HPDE6-E6E7 (cell line): ENCODE results near the gene NHERF1.

Experiments
- DNase-seq: peaks from one replicate; pipeline ENCODE4 v3.0.0; 2011; ENCODE audit warnings: missing footprints; ENCODE audit errors: extremely low spot score

NHERF1 gene

GRCh38 chr17:74784125-74784810 lies 35.8 kb downstream of the NHERF1 start:
- no peak for DNase-seq

- DNase-seq, result no peak
Measured at GRCh38 chr17:74785096-74785980, 36.9 kb downstream of the NHERF1 start.

DNA sequence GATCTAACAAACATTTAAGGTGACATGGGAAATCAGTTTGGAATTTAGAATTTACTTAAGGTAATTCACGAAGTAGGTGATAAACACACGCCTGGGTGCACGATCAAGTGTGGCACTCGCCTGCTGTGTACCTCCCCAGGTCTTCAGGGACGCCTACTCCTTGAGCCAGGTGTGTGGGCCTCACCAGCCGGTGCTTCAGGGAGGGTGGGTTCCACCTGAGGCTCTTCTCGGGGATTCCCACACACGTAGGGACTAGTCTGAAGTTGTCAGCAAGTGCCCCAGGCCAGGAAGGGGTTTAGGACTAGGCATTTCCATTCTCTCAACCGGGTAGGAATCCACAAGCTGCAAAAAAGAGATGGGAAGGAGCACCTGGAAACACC lies 37.5 kb downstream of the NHERF1 start:
- DNase-seq, result no peak

GRCh38 chr17:74786431-74787055 lies 38.1 kb downstream of the NHERF1 start:
- no peak for DNase-seq

DNA sequence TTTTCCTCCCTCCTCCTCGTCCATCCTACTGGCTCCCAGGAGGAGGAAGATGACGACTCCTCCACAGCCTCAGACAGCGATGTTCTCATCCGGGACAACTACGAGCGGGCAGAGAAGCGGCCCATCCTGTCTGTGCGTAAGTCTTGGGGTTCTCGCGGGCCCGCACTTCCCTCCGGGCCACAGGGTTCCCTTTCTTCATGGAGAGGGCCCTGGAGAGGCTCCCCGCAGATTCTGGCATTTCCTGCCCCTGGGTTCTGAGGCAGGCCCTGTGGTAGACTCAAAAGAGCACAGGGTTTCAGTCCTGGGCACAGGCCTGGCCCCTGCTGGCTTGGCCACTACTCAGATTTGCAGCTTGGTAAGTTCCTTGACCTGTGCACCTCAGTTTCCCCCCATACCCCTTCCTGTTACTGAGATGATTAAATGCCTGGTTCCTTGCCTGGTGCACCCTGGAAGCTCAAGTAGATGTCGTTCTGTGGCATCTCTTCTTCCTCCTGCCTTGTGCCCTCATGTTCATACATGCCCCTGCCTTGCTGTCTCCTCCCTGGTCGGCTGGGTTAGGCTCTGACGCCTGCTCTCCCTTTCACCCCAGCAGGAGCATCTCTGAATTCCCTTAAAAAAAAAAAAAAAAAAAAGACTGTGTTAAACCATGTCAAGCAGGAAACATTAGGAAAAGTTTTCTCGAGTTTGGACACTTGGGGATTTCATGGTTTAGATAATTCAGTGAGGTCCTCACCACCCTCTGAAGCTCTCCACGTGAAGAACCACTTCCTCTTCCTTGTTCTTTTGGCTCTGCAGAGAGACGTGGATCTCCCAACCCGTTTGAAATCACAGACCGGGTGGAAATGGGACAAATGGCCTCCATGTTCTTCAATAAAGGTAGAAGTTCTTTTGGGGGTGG lies 42.0 kb downstream of the NHERF1 start:
- no peak for DNase-seq

- DNase-seq, result no peak
Measured at GRCh38 chr17:74792586-74793105, 44.2 kb downstream of the NHERF1 start.

GRCh38 chr17:74795327-74796020 lies 47.0 kb downstream of the NHERF1 start:
- no peak for DNase-seq

- DNase-seq, result no peak
Measured at GRCh38 chr17:74796211-74796610, 47.8 kb downstream of the NHERF1 start.

DNA sequence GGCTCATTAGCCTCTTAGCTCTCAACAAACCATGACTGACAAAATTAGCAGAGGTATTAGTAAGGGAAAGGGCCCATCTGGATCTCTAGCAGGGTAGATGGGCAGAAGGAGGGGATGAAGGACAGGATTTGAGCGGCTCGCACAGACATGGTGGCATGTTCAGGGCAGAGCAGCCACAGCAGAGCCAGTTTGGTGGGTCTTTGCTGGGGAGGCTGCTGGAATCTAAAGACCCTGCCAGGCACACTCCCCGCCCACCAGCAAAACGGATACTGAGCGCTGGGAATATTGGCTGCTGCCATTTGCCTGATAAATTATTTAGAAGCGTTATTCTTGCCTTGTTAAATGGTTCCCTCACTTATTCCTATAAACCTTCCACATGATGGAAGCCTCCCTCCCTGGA lies 48.4 kb downstream of the NHERF1 start:
- no peak for DNase-seq

DNA sequence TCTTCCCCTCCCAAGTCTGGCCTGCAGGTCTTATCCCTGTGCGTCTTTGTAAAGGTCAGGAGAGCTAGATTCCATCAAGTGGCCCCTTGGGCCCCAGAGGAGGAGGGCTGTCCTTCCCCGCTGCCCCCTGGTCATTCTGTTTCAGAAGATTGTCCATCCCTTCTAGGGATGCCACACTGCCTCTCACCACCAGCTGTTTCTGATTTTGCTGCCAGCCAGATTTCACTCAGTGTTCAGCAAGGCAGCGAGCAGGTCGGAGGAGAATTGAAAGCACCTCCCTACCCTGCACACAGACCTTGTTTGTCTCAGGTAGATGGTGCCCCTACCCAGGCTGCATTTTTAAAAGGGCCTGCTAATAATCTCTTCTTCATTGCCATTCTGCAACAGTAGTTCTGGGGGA lies 49.4 kb downstream of the NHERF1 start:
- no peak for DNase-seq

DNA sequence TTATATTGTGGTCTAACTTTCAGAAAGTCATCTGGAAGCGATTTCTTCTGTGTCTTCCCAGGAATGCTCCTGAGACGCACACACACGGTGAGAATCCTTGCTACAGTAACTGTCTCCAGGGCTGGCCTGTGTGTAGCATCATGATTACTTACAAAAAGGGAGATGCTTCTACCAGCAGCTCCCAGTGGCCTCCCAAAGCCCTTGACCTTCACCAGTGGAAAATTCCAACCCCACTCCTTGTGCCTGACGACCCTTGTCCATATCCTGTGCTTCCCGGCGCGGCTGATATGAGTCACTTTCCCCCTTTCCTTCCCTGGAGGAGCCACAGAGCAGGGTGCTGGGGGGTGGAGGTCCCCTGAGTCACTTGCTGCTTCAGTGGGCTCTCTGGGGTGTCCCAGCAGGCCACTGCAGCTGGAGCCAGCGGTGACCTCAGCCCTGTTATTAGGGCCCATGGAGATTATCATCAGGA lies 49.8 kb downstream of the NHERF1 start:
- no peak for DNase-seq

GRCh38 chr17:74799097-74799496 lies 50.7 kb downstream of the NHERF1 start:
- DNase-seq, result no peak

DNA sequence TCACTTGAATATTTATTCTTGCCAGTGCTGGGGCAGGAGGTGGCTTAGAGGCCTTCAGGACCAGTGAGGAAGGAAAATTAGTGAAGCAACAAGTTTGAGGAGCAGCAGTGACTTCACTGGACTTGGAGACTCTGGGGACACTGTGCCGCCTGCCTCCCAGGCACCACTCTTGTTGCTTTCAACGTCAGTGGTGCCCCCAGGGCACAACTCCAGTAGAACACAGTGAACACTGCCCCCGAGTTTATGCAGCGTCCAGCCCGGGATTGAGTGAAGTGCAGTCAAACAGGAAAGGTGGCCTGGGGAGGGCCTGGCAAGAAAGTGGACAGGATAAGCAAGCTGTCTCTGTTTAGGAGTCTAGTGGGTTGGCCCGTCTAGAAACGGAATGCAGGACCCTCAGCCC lies 52.1 kb downstream of the NHERF1 start:
- no peak for DNase-seq

- DNase-seq, result peak; percentile 40
Measured at GRCh38 chr17:74801896-74802295, 53.5 kb downstream of the NHERF1 start.

GRCh38 chr17:74803388-74803930 lies 55.0 kb downstream of the NHERF1 start:
- DNase-seq, result no peak

- no peak for DNase-seq
Measured at GRCh38 chr17:74803971-74804370, 55.5 kb downstream of the NHERF1 start.

DNA sequence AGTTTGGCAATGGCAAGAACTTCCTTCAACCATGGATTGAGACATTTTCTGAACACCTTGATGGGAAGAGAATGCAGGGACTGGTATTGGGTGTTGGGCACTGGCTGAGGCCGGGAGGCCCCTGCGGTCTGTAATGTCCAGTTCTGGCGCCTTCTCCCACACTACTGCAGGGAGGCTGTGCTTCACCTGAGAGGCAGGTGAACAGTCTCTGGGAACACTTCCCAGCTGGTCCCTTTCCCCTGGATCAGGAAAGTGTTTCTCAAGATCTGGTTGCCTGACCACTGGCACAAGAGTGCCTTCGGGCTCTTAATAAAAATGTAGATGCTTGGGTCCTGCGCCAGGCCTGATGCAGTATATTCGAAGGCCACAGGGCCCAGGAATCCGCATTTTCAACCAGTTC lies 56.3 kb downstream of the NHERF1 start:
- DNase-seq, result no peak

DNA sequence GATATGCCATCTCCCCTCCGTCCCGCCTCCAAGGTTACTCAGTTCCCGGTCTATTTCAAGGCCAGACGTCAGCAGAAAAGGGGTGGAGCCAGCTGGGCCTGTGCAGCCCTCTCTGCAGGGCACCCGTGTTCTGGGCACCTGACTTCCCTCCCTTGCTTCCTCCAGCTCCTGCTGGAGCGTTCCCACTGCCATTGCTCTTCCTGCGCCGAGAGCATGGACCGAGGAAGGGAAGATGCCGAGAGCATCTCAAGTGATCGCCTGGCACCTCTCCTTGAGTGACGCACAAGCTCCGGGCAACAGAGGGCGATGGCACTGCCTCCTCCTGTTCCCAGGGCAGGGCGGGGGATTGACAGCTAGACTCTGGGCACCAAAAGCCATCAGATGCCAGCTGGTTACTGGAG lies 57.2 kb downstream of the NHERF1 start:
- no peak for DNase-seq

DNA sequence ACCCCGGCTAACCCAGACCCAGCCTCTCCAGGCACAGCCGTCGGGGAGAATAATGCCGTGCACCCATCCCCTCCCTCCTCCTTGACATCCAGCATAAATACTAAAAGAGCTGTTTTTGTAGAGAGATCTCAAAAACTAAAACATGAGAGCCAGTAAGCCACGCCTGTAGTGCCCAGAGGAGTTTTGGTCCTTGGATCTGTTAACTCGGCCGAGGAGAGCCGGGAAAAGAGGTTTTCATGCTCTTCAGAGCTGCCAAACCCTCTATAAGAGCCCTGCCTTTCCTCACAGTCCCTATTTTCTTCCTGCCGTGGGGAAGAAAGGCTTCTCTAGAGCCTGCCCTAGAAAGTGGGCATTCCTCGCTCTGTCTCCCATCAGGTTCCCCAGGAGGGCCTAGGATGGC lies 57.9 kb downstream of the NHERF1 start:
- DNase-seq, result no peak

GRCh38 chr17:74807441-74807840 lies 59.0 kb downstream of the NHERF1 start:
- no peak for DNase-seq
